PFSK-1 (cell line): Measurements from ENCODE around the gene MAP6D1.

Experiments
- FOXP2 ChIP-seq: optimal IDR thresholded peaks from 2 replicates; pipeline ENCODE3; 2011; ENCODE audit warnings: borderline replicate concordance, control low read depth, inconsistent platforms; ENCODE audit not compliant: insufficient read depth; ENCODE audit errors: extremely low read length, extremely low read depth
- POLR2AphosphoS5 ChIP-seq: IDR thresholded peaks from 2 replicates; pipeline ENCODE4 v1.6.1; 2012; ENCODE audit warnings: low read depth, mild to moderate bottlenecking, control low read depth, low read length, moderate library complexity
- REST ChIP-seq, 2 experiments: IDR thresholded peaks; 2 replicates each; pipeline versions ENCODE4 v1.6.1 to v1.8.0; 2011 to 2012; ENCODE audit warnings: low read depth in 2 of 2, low read length in 2 of 2, control low read depth in 1 of 2, inconsistent platforms in 1 of 2, mild to moderate bottlenecking in 1 of 2, moderate library complexity in 1 of 2; ENCODE audit not compliant: insufficient read depth in 1 of 2
- SIN3A ChIP-seq: IDR thresholded peaks from 2 replicates; pipeline ENCODE4 v1.6.1; 2012; ENCODE audit warnings: mild to moderate bottlenecking, low read length, moderate library complexity, borderline replicate concordance; ENCODE audit not compliant: insufficient read depth
- TAF1 ChIP-seq: IDR thresholded peaks from 2 replicates; pipeline ENCODE4 v1.6.1; 2012; ENCODE audit warnings: low read length, control low read depth, borderline replicate concordance; ENCODE audit not compliant: insufficient read depth

MAP6D1 gene

GRCh38 chr3:183769453-183769852, 55.9 kb downstream of the MAP6D1 start:
- no peak for TF ChIP-seq TAF1
- no peak for TF ChIP-seq SIN3A
- TF ChIP-seq FOXP2: no peak
- TF ChIP-seq REST (IDR thresholded peaks at IDR 0.05; ENCODE audit: insufficient read depth in 1 of 2, low read depth in 2 of 2, low read length in 2 of 2): no peak
- TF ChIP-seq POLR2AphosphoS5: no peak

- no peak for TF ChIP-seq FOXP2
- no peak for TF ChIP-seq REST (IDR thresholded peaks at IDR 0.05; ENCODE audit: insufficient read depth in 1 of 2, low read depth in 2 of 2, low read length in 2 of 2)
- TF ChIP-seq TAF1: no peak
- TF ChIP-seq SIN3A: no peak
- TF ChIP-seq POLR2AphosphoS5: no peak
These were observed 57.3 kb downstream of the MAP6D1 start for GRCh38 chr3:183768114-183768513.

GRCh38 chr3:183766745-183767606, 58.4 kb downstream of the MAP6D1 start:
- TF ChIP-seq POLR2AphosphoS5 (no peak), SIN3A (no peak), REST (IDR thresholded peaks at IDR 0.05; ENCODE audit: insufficient read depth in 1 of 2, low read depth in 2 of 2, low read length in 2 of 2) (no peak), FOXP2 (no peak), TAF1 (no peak)

GRCh38 chr3:183766107-183766506, 59.3 kb downstream of the MAP6D1 start:
- TF ChIP-seq REST (IDR thresholded peaks at IDR 0.05; ENCODE audit: insufficient read depth in 1 of 2, low read depth in 2 of 2, low read length in 2 of 2) (no peak), SIN3A (no peak), TAF1 (no peak), POLR2AphosphoS5 (no peak), FOXP2 (no peak)
